HEK293 (cell line): ENCODE results near the gene NPC2.

Source experiments
- CTCF ChIA-PET: fragments of 350-600 bp; formaldehyde crosslinking; extraction: SDS; loops from one replicate; lab custom pipeline; 2021; ENCODE audit warnings: antibody characterized with exemption; lab: Yijun Ruan, JAX
- POLR2A ChIA-PET: fragments of 300-600 bp; formaldehyde crosslinking; extraction: SDS; loops from one replicate; lab custom pipeline; 2020; ENCODE audit warnings: antibody characterized with exemption, inconsistent platforms; lab: Yijun Ruan, JAX
- H3K27ac ChIP-seq: fragments of 200-500 bp; sonication (Bioruptor generic); 2 replicates; pipeline ENCODE4 v1.5.1; 2014; ENCODE audit warnings: low read depth, low read length, control low read depth, inconsistent platforms; ENCODE audit errors: extremely low read depth
- H3K36me3 ChIP-seq, 2 experiments: fragments of 200-500 bp in 1 of 2; sonication (Bioruptor generic) in 1 of 2; 1 replicate in 1 of 2; 2 replicates in 1 of 2; pipeline ENCODE4 v1.5.1; 2014 to 2017; ENCODE audit warnings: inconsistent platforms in 2 of 2, low read length in 2 of 2; ENCODE audit not compliant: control insufficient read depth in 2 of 2, insufficient read depth in 1 of 2
- H3K4me1 ChIP-seq: fragments of 200-500 bp; sonication (Bioruptor generic); 2 replicates; pipeline ENCODE4 v1.5.1; 2014; ENCODE audit warnings: mild to moderate bottlenecking, low read length, inconsistent platforms; ENCODE audit not compliant: control insufficient read depth, insufficient read depth
- H3K4me3 ChIP-seq: 2 replicates; pipeline ENCODE4 v1.5.1; 2011; ENCODE audit warnings: low read depth, mild to moderate bottlenecking, control low read depth, low read length, moderate library complexity
- H3K9me3 ChIP-seq: fragments of 200-500 bp; sonication (Bioruptor generic); 2 replicates; pipeline ENCODE4 v1.5.1; 2014; ENCODE audit warnings: low read depth, low read length, inconsistent platforms; ENCODE audit not compliant: control insufficient read depth, insufficient read depth
- ATF2 ChIP-seq: fragments of 450-650 bp; formaldehyde crosslinking; IDR thresholded peaks from 2 replicates; pipeline ENCODE4 v1.5.1; 2016; ENCODE audit warnings: missing biosample characterization, missing genetic modification characterization, low read depth
- BCL11B ChIP-seq: fragments of 450-650 bp; formaldehyde crosslinking; IDR thresholded peaks from 2 replicates; pipeline ENCODE4 v1.5.1; 2016; ENCODE audit warnings: low read depth, missing biosample characterization, missing genetic modification characterization
- EGR2 ChIP-seq: fragments of 450-650 bp; formaldehyde crosslinking; IDR thresholded peaks from 2 replicates; pipeline ENCODE4 v1.5.1; 2016; ENCODE audit warnings: low read depth, missing biosample characterization, missing genetic modification characterization
- GLIS1 ChIP-seq: fragments of 450-650 bp; formaldehyde crosslinking; IDR thresholded peaks from 2 replicates; pipeline ENCODE4 v1.5.1; 2016; ENCODE audit warnings: missing biosample characterization, missing genetic modification characterization
- KLF9 ChIP-seq: fragments of 450-650 bp; formaldehyde crosslinking; IDR thresholded peaks from 2 replicates; pipeline ENCODE4 v1.5.1; 2016; ENCODE audit warnings: missing biosample characterization, missing genetic modification characterization, low read depth
- PRDM1 ChIP-seq: fragments of 450-650 bp; formaldehyde crosslinking; IDR thresholded peaks from 2 replicates; pipeline ENCODE4; 2016; ENCODE audit warnings: missing biosample characterization, missing genetic modification characterization
- ZFHX2 ChIP-seq: fragments of 450-650 bp; formaldehyde crosslinking; conservative IDR thresholded peaks from 2 replicates; pipeline ENCODE4 v1.5.1; 2016; ENCODE audit warnings: missing biosample characterization, missing genetic modification characterization
- ZFP3 ChIP-seq: fragments of 450-650 bp; formaldehyde crosslinking; IDR thresholded peaks from 2 replicates; pipeline ENCODE4 v1.5.1; 2016; ENCODE audit warnings: low read depth, missing biosample characterization, missing genetic modification characterization
- ZNF354C ChIP-seq: fragments of 450-650 bp; formaldehyde crosslinking; IDR thresholded peaks from 2 replicates; pipeline ENCODE4 v1.5.1; 2016; ENCODE audit warnings: missing biosample characterization, missing genetic modification characterization, low read depth, borderline replicate concordance
- ZNF544 ChIP-seq: fragments of 450-650 bp; formaldehyde crosslinking; IDR thresholded peaks from 2 replicates; pipeline ENCODE4 v1.5.0; 2017; ENCODE audit warnings: missing biosample characterization, missing genetic modification characterization
- ZNF701 ChIP-seq: fragments of 450-650 bp; formaldehyde crosslinking; IDR thresholded peaks from 2 replicates; pipeline ENCODE4 v1.5.1; 2016; ENCODE audit warnings: missing biosample characterization, missing genetic modification characterization
- TF ChIP-seq, protein P1 (sequence below): fragments of 450-650 bp; formaldehyde crosslinking; IDR thresholded peaks from 2 replicates; pipeline ENCODE4 v1.5.1; 2017; ENCODE audit warnings: missing biosample characterization, missing genetic modification characterization
- TF ChIP-seq, protein P2 (sequence below): fragments of 450-650 bp; formaldehyde crosslinking; IDR thresholded peaks from 2 replicates; pipeline ENCODE4 v1.5.1; 2016; ENCODE audit warnings: missing biosample characterization, missing genetic modification characterization, borderline replicate concordance

Gene NPC2

DNA sequence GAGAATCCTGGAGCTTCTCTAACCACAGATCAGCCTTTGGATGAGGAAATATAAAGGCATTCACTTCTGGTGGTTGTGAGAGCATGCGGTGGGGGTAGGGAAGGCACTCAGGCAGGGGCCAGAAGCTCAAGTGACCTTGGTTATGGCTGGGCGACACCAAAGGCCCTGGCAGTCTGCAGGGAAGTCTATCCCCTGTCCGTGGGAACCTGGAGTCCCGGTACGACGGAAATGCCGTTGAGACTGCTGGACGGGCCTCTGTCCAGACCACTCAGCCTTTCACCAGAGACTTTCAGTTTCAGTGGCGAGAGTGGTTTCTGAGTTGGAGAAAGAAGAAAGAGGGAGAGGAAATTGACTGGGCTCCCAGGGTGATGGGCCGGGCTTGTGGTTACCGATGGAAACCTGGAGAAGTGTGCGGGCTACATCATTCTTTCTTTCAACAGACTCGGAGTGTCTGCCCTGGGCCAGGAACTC, 21.4 kb upstream of the NPC2 start:
- CTCF ChIA-PET: interaction anchor here (0.6 kb wide), 1 partner anchor 233 kb away, joined by 3 read pairs; no protein-coding TSS in a partner anchor
- Histone ChIP-seq H3K4me3 (no peak overlapping the region), H3K9me3 (no peaks in the 10 kb centered on the region), H3K27ac (no peak overlapping the region), H3K36me3 (no peaks in the 10 kb centered on the region), H3K4me1 (no peaks in the 10 kb centered on the region)
- POLR2A ChIA-PET: no interaction called here
- TF ChIP-seq PRDM1 (tag by site-specific recombination) (0 out of 2 replicates have a peak, but pooled peaks have one; percentile 22), KLF9 (no peak)
- TF ChIP-seq, protein P1, sequence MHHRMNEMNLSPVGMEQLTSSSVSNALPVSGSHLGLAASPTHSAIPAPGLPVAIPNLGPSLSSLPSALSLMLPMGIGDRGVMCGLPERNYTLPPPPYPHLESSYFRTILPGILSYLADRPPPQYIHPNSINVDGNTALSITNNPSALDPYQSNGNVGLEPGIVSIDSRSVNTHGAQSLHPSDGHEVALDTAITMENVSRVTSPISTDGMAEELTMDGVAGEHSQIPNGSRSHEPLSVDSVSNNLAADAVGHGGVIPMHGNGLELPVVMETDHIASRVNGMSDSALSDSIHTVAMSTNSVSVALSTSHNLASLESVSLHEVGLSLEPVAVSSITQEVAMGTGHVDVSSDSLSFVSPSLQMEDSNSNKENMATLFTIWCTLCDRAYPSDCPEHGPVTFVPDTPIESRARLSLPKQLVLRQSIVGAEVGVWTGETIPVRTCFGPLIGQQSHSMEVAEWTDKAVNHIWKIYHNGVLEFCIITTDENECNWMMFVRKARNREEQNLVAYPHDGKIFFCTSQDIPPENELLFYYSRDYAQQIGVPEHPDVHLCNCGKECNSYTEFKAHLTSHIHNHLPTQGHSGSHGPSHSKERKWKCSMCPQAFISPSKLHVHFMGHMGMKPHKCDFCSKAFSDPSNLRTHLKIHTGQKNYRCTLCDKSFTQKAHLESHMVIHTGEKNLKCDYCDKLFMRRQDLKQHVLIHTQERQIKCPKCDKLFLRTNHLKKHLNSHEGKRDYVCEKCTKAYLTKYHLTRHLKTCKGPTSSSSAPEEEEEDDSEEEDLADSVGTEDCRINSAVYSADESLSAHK (tag by site-specific recombination): no peak

DNA sequence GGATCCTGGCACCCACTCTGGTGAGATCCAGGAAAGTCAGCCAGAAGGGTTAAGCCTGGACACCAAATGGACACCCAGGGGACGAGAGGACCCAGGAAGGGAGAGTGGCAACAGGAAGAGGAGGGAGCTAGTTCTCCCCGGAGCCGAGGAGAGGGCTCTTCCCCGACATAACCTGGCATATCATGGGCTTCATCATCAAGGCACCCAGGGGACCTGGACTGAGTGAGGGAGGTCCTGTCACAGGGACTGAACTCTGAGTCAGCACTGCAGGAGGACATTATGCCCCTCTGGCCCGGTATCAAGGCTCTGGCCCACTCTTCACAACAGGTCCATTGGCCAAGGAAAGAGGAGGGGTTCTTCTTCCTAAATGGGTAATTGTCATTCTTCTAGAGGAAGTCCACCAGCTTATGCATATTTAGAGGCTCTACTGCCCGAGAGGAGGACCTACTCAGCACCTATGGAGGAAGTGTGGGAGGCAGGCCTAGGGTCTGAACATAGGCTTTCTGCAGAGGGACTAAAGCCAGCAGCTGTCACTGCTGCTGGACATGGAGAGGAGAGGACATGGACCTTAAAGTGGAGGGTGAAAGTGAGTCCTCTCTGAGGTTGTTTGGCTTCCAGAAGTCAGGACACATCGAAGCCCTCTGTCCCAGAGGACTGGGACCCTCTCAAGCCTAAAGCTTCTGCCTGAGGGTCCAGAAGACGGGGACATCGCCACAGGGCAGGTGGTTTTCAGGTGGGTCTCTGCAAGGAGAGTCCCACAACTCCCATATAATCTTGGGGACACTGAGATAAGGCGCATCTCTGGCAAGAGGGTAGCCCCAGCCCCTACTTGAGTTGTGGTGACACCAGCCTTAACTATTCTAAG, 19.1 kb upstream of the NPC2 start:
- CTCF ChIA-PET: interaction anchor here (0.6 to 2.1 kb wide), 3 partner anchors 10 to 347 kb away, joined by 3 to 8 read pairs (median 4); no protein-coding TSS in a partner anchor
- TF ChIP-seq ZNF701 (tag by site-specific recombination) (no peak), GLIS1 (tag by site-specific recombination) (0 out of 2 replicates have a peak, but pooled peaks have one; percentile 14)

DNA sequence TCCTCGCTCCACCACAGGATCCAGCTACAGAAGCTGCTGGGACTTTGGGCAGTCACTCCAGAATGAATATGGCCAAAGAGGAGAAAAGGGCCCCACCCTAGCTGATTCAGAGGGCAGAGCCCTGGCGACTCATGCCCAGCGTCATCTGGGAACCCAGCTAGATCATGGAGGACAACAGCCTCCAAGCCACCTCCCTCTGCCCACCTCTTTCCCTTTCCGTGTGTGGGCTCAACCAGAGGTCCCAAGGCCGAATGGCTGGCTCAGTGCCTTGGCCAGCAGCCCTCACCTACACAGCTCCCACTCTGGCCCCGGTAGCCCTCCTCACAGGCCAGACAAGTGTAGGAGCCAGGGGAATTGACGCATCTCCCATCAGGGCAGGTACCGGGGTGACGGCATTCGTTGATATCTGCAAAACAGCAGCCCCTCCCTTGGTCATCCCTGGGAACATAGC, 17.9 kb upstream of the NPC2 start:
- TF ChIP-seq ZNF354C (tag by site-specific recombination): no peak
- TF ChIP-seq ZNF544 (tag by site-specific recombination): no peak
- peak; percentile 75 for TF ChIP-seq EGR2 (tag by site-specific recombination)
- peak; percentile 78 for TF ChIP-seq ZFHX2 (tag by site-specific recombination)
- TF ChIP-seq, all 188 proteins: peak for 2
- no peak overlapping the region for H3K27ac ChIP-seq
- H3K9me3 ChIP-seq: no peaks in the 10 kb centered on the region
- no peak overlapping the region for H3K4me3 ChIP-seq
- ChIA-PET POLR2A (no interaction called here), CTCF (interaction anchor here (0.6 to 2.1 kb wide), 2 partner anchors 9 to 346 kb away, joined by 4 to 8 read pairs; no protein-coding TSS in a partner anchor)
- no peaks in the 10 kb centered on the region for H3K4me1 ChIP-seq
- no peaks in the 10 kb centered on the region for H3K36me3 ChIP-seq

More for the DNA sequence above, 19.1 kb upstream of the NPC2 start:
- Histone ChIP-seq H3K4me1 (no peaks in the 10 kb centered on the region), H3K9me3 (no peaks in the 10 kb centered on the region), H3K4me3 (no peak overlapping the region), H3K36me3 (no peaks in the 10 kb centered on the region), H3K27ac (no peak overlapping the region)
- POLR2A ChIA-PET: no interaction called here

DNA sequence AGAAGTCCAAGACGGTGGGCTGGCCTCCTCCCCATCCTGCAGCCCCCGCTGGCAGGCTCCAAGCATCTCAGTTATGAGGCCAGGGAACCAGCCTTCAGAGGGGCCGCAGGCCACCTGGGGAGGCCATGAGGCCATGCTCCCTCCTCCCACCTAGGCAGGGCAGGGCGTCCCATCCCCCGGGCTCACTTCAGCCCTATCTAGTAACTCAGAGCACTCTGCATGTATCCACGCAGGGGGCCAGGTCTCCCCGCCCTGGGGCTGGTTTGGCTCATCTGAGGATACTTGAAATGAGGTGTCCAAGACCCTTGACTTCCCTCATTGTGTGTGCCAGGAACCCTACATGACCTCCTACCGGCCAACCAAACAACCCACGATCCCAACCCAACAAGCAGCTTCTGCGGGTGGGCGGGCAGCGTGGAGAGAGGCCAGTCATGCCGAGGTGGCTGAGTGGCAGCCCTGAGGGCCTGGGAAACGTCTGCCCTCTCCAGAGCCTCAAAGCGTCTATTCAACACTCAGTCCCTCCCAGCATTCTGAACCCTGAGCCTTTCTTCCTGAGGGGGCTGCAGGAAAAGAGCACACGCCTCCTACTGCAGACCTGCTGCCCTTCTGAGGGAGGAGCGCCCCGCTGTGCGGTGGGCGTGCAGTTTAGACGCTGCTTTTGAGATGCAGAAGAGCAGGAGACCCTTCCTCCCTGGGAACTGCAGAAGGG, 17.3 kb upstream of the NPC2 start:
- TF ChIP-seq ATF2 (tag by site-specific recombination) (no peak), ZFP3 (no peak), EGR2 (tag by site-specific recombination) (peak; percentile 48; the same call in 1 of the 2 replicates), BCL11B (tag by site-specific recombination) (no peak)
- TF ChIP-seq, protein P2, sequence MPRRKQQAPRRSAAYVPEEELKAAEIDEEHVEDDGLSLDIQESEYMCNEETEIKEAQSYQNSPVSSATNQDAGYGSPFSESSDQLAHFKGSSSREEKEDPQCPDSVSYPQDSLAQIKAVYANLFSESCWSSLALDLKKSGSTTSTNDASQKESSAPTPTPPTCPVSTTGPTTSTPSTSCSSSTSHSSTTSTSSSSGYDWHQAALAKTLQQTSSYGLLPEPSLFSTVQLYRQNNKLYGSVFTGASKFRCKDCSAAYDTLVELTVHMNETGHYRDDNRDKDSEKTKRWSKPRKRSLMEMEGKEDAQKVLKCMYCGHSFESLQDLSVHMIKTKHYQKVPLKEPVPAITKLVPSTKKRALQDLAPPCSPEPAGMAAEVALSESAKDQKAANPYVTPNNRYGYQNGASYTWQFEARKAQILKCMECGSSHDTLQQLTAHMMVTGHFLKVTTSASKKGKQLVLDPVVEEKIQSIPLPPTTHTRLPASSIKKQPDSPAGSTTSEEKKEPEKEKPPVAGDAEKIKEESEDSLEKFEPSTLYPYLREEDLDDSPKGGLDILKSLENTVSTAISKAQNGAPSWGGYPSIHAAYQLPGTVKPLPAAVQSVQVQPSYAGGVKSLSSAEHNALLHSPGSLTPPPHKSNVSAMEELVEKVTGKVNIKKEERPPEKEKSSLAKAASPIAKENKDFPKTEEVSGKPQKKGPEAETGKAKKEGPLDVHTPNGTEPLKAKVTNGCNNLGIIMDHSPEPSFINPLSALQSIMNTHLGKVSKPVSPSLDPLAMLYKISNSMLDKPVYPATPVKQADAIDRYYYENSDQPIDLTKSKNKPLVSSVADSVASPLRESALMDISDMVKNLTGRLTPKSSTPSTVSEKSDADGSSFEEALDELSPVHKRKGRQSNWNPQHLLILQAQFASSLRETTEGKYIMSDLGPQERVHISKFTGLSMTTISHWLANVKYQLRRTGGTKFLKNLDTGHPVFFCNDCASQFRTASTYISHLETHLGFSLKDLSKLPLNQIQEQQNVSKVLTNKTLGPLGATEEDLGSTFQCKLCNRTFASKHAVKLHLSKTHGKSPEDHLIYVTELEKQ (tag by site-specific recombination): no peak

More for the DNA sequence above, 17.3 kb upstream of the NPC2 start:
- no peaks in the 10 kb centered on the region for H3K9me3 ChIP-seq
- H3K27ac ChIP-seq: no peak overlapping the region
- ChIA-PET CTCF (interaction anchor here (2.1 kb wide), 1 partner anchor 8 kb away, joined by 8 read pairs; no protein-coding TSS in a partner anchor), POLR2A (no interaction called here)
- no peak overlapping the region for H3K4me3 ChIP-seq
- H3K4me1 ChIP-seq: no peaks in the 10 kb centered on the region
- no peaks in the 10 kb centered on the region for H3K36me3 ChIP-seq
